Suprapubic skin (tissue), 4 donors: ENCODE data around the gene ATXN3. TPM values are rescaled to one million over a fixed set of nuclear protein-coding genes. Genes with fewer than 3 reads are reported as not detected.

ENCODE experiments used
- DNase-seq, 2 donors: peaks; one replicate each; pipeline ENCODE4 v3.0.0-alpha.2; 2019; ENCODE audit warnings: low spot score in 2 of 2
- H3K27ac ChIP-seq: fragments of 200-600 bp; sonication (generic); one replicate; pipeline ENCODE4 v1.5.1; 2019
- H3K27me3 ChIP-seq: fragments of 200-600 bp; sonication (generic); one replicate; pipeline ENCODE4 v1.5.1; 2019
- H3K36me3 ChIP-seq: fragments of 200-600 bp; sonication (generic); one replicate; pipeline ENCODE4 v1.5.1; 2019
- H3K4me1 ChIP-seq: fragments of 200-600 bp; sonication (generic); one replicate; pipeline ENCODE4 v1.5.1; 2019
- H3K4me3 ChIP-seq: fragments of 200-600 bp; sonication (generic); one replicate; pipeline ENCODE4 v1.5.1; 2019; ENCODE audit warnings: mild to moderate bottlenecking
- H3K9me3 ChIP-seq: fragments of 200-600 bp; sonication (generic); one replicate; pipeline ENCODE4 v1.5.1; 2019
- CTCF ChIP-seq, 2 donors: fragments of 200-600 bp in 1 of 2; fragments of 450-650 bp in 1 of 2; sonication (generic) in 1 of 2; IDR thresholded peaks; one replicate each; pipeline ENCODE4 v1.5.1; 2016 to 2019; ENCODE audit warnings: antibody characterized with exemption in 2 of 2, mild to moderate bottlenecking in 1 of 2, moderate library complexity in 1 of 2
- EP300 ChIP-seq: sonication (generic); formaldehyde crosslinking; IDR thresholded peaks from one replicate; pipeline ENCODE4 v1.6.1; 2017; ENCODE audit warnings: antibody characterized with exemption
- POLR2A ChIP-seq, 2 donors: fragments of 450-650 bp; IDR thresholded peaks; one replicate each; pipeline ENCODE4 v1.6.1; 2017; ENCODE audit warnings: antibody characterized with exemption in 2 of 2, mild to moderate bottlenecking in 2 of 2, moderate library complexity in 2 of 2
- POLR2AphosphoS5 ChIP-seq, 3 donors: sonication (generic); formaldehyde crosslinking; IDR thresholded peaks; one replicate each; pipeline ENCODE4 v1.6.1; 2017; ENCODE audit warnings: antibody characterized with exemption in 3 of 3
- WGBS: methylation state at CpG from one replicate; pipeline ENCODE4 v1.1.5; 2018; 5-methylcytosine and 5-hydroxymethylcytosine counted together
- total RNA-seq, 4 donors: library from RNA; depleted of rRNA; stranded (reverse); fragments of >200 nt; gene quantifications; one replicate each; pipeline ENCODE4 v1.1.0, GENCODE V29; 2016

ATXN3 gene
- total RNA-seq, 4 donors from 2014 or later: 35.2 to 76.9 (median 39.1) TPM

GRCh38 chr14:92033906-92034687 is 72.3 kb downstream of the ATXN3 start:
- DNase-seq: no peak
- Histone ChIP-seq H3K27me3 (no peaks in the 10 kb centered on the region), H3K4me1 (peaks cover 28% of the 10 kb centered on the region), H3K4me3 (no peak overlapping the region), H3K9me3 (no peaks in the 10 kb centered on the region), H3K27ac (no peak overlapping the region), H3K36me3 (peaks cover 33% of the 10 kb centered on the region)
- whole genome bisulfite sequencing: 92% methylated on average over 11 of the region's 11 CpGs
- no peak for TF ChIP-seq POLR2AphosphoS5 (IDR thresholded peaks at IDR 0.05)
- no peak for TF ChIP-seq CTCF (IDR thresholded peaks at IDR 0.05)
- no peak for TF ChIP-seq EP300
- TF ChIP-seq POLR2A (IDR thresholded peaks at IDR 0.05): no peak

GRCh38 chr14:92033433-92033832 is 72.9 kb downstream of the ATXN3 start:
- H3K36me3 ChIP-seq: peaks cover 36% of the 10 kb centered on the region
- H3K27me3 ChIP-seq: no peaks in the 10 kb centered on the region
- DNase-seq: no peak
- no peak overlapping the region for H3K4me3 ChIP-seq
- H3K4me1 ChIP-seq: peaks cover 22% of the 10 kb centered on the region
- 98% methylated on average over 1 of the region's 1 CpG for WGBS
- TF ChIP-seq EP300 (no peak), CTCF (IDR thresholded peaks at IDR 0.05) (no peak), POLR2A (IDR thresholded peaks at IDR 0.05) (no peak), POLR2AphosphoS5 (IDR thresholded peaks at IDR 0.05) (no peak)
- H3K9me3 ChIP-seq: no peaks in the 10 kb centered on the region
- no peak overlapping the region for H3K27ac ChIP-seq

- Histone ChIP-seq H3K4me3 (no peak overlapping the region), H3K36me3 (peaks cover 61% of the 10 kb centered on the region), H3K9me3 (no peaks in the 10 kb centered on the region), H3K27ac (no peak overlapping the region), H3K4me1 (no peaks in the 10 kb centered on the region), H3K27me3 (no peaks in the 10 kb centered on the region)
- DNase-seq: no peak
- WGBS: 92% methylated on average over 21 of the region's 21 CpGs
- no peak for TF ChIP-seq EP300
- no peak for TF ChIP-seq CTCF (IDR thresholded peaks at IDR 0.05)
- TF ChIP-seq POLR2A (IDR thresholded peaks at IDR 0.05): no peak
- TF ChIP-seq POLR2AphosphoS5 (IDR thresholded peaks at IDR 0.05): no peak
These were observed 79.7 kb downstream of the ATXN3 start for GRCh38 chr14:92026548-92027190.

- Histone ChIP-seq H3K4me1 (no peaks in the 10 kb centered on the region), H3K9me3 (no peaks in the 10 kb centered on the region), H3K27ac (no peak overlapping the region), H3K27me3 (no peaks in the 10 kb centered on the region), H3K36me3 (peaks cover 56% of the 10 kb centered on the region), H3K4me3 (no peak overlapping the region)
- 86% methylated on average over 1 of the region's 1 CpG for WGBS
- TF ChIP-seq CTCF (IDR thresholded peaks at IDR 0.05) (no peak), POLR2A (IDR thresholded peaks at IDR 0.05) (no peak), POLR2AphosphoS5 (IDR thresholded peaks at IDR 0.05) (no peak), EP300 (no peak)
- DNase-seq: no peak
These were observed 84.3 kb downstream of the ATXN3 start for GRCh38 chr14:92022036-92022435.

DNA sequence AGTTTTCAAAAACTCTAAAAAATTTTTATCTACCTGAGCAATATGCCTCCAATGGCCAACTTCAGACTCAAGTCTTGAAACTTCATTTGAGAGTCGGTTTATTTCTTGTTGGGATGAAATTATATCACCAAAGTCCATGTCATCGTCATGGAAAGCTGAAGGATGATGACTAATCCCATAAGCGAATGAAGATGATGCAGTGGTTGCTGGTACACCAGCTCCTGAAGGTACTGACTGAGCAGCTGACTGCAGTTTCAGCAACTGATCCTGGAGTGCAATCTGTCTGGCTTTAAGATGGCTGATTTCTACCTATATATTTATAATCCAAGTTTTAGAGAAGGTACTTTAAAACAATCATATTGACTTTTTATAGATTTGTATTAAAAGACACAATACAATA is 84.9 kb downstream of the ATXN3 start:
- H3K27me3 ChIP-seq: no peaks in the 10 kb centered on the region
- TF ChIP-seq CTCF (IDR thresholded peaks at IDR 0.05) (no peak), EP300 (no peak)
- H3K27ac ChIP-seq: no peak overlapping the region
- no peak overlapping the region for H3K4me3 ChIP-seq
- H3K36me3 ChIP-seq: peaks cover 56% of the 10 kb centered on the region
- 92% methylated on average over 3 of the region's 3 CpGs for WGBS
- no peaks in the 10 kb centered on the region for H3K9me3 ChIP-seq
- H3K4me1 ChIP-seq: no peaks in the 10 kb centered on the region
- no peak for DNase-seq
